Muscle layer of colon (tissue), 2 donors: ENCODE measurements around the gene IMMT.
"Not testable (repeated sequence)": the region's sequence is repeated elsewhere in the genome, so short reads cannot be mapped to it uniquely, and the experiment has no call there.

Source experiments
- H3K27ac ChIP-seq: one replicate; pipeline ENCODE4 v1.7.0; 2013; ENCODE audit warnings: low read depth, mild to moderate bottlenecking, low read length, moderate library complexity
- H3K27me3 ChIP-seq, 2 donors: one replicate each; pipeline ENCODE4 v1.7.0; 2013; ENCODE audit warnings: low read length in 2 of 2, mild to moderate bottlenecking in 2 of 2; ENCODE audit not compliant: insufficient read depth in 2 of 2, control insufficient read depth in 1 of 2
- H3K36me3 ChIP-seq: one replicate; pipeline ENCODE4 v1.7.0; 2013; ENCODE audit warnings: mild to moderate bottlenecking, low read length; ENCODE audit not compliant: insufficient read depth
- H3K4me1 ChIP-seq: one replicate; pipeline ENCODE4 v1.7.0; 2013; ENCODE audit warnings: mild to moderate bottlenecking, low read length; ENCODE audit not compliant: insufficient read depth
- H3K4me3 ChIP-seq, 2 donors: one replicate each; pipeline ENCODE4 v1.7.0; 2013; ENCODE audit warnings: low read length in 2 of 2, low read depth in 1 of 2, mild to moderate bottlenecking in 1 of 2, moderate library complexity in 1 of 2
- H3K9ac ChIP-seq: one replicate; pipeline ENCODE4 v1.7.0; 2013; ENCODE audit warnings: low read length
- H3K9me3 ChIP-seq: one replicate; pipeline ENCODE4 v1.7.0; 2013; ENCODE audit warnings: mild to moderate bottlenecking, low read length
- donor health status: abdominal sarcoma.
- donor health status: Adenocarcinoma of cecum.

The IMMT gene

DNA sequence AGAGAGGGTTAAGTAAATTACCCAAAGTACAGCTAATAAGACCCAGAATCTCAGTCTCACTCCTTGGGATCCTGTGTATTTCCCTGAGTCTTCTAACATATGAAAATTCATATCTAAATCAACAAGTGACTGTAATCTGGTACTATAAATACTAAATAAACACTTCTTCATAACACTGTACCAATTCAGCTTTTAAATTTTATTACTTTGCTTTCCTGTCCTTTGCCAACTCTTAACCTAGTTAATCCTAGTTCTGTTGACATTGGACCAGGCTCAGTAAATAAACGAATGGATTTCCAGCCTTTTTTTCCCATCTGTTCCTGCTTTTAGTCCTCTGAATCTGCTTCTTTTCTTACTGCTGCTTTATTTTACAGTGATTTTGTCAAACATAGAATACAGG lies 17.8 kb upstream of the IMMT start:
- H3K9ac ChIP-seq = no peak overlapping the region
- peaks cover 42% of the 10 kb centered on the region for H3K36me3 ChIP-seq
- H3K27ac ChIP-seq = no peak overlapping the region
- no peaks in the 10 kb centered on the region for H3K27me3 ChIP-seq
- no peaks in the 10 kb centered on the region for H3K4me1 ChIP-seq
- no peaks in the 10 kb centered on the region for H3K9me3 ChIP-seq
- H3K4me3 ChIP-seq = no peak overlapping the region

DNA sequence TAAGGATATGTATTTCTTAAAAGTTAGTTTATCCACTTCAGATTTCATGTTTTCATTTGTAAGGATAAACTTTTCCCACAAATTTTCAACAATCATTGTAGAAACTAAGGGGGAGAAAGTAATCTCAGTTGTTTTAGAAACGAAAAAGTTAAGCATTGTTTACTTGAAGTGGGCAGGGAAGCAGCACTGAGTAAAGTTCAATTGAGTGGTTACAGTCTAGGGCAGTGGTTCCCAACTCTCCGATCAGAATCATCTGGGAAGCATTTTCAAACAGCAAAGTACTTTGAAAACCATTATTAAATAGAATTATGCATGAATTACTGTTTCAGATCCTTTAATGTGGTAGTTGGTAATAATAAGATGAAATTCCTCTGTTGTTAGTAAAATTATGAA lies 16.5 kb upstream of the IMMT start:
- H3K9ac ChIP-seq = no peak overlapping the region
- H3K27me3 ChIP-seq = no peaks in the 10 kb centered on the region
- no peaks in the 10 kb centered on the region for H3K4me1 ChIP-seq
- no peaks in the 10 kb centered on the region for H3K9me3 ChIP-seq
- H3K27ac ChIP-seq = no peak overlapping the region
- no peak overlapping the region for H3K4me3 ChIP-seq
- peaks cover 55% of the 10 kb centered on the region for H3K36me3 ChIP-seq

DNA sequence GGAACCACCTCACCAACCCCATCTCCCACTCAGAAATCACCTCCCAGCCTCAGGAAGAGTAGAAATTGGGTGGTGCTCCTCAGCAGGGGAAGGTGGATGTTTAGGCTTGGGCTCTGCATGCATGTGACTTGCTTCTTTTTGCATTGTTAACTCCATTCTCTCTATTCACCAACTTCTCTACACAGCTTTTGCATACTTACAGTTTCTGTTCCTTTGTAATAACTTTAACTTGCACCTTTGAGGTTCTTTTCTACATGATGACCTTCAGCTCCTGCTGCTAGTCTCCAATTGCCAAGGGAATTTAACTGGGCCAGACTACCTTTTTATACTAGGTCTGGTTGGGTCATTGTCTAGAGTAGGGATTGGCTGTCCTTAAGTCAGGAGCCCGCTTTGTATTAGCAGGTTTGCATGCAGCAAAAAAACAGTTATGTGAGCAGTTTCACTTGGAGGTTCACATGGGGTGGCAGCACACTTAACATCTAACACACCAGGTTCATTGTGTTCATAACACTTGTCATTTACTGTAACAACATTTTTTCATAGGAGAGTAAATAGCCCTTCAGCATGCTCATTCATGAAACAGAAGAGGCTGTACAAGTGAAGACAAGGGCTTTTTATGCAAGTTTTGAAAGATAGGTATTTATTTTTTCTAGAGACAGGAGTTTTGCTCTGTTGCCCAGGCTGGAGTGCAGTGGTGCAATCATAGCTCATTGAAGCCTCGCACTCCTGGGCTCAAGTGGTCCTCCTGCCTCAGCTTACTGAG lies 16.0 kb upstream of the IMMT start:
- no peak overlapping the region for H3K27ac ChIP-seq
- H3K9me3 ChIP-seq = no peaks in the 10 kb centered on the region
- H3K4me1 ChIP-seq = no peaks in the 10 kb centered on the region
- H3K9ac ChIP-seq = no peak overlapping the region
- no peak overlapping the region for H3K4me3 ChIP-seq
- peaks cover 60% of the 10 kb centered on the region for H3K36me3 ChIP-seq
- no peaks in the 10 kb centered on the region for H3K27me3 ChIP-seq

DNA sequence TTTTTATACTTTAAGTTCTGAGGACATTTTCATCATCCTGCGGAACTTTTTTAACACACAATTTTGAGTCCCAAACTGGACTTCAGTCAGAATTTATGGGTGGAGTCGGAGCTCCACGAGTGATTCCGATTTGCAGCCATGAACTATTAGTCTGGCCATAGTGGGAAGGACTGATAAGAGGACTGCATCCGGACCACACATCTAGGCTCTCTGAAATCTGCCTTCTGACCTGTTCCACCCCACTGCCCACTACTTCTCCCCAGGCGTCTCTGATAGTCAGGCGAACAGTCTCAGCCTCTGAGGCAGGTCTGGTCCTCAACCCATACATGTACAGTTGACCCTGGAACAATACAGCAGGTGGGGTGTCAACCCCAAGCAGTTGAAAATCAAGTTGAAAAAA lies 9.2 kb upstream of the IMMT start:
- Histone ChIP-seq H3K9ac (no peak overlapping the region), H3K9me3 (no peaks in the 10 kb centered on the region), H3K4me1 (peaks cover 14% of the 10 kb centered on the region), H3K27ac (no peak overlapping the region), H3K27me3 (no peaks in the 10 kb centered on the region), H3K4me3 (no peak overlapping the region), H3K36me3 (peaks cover 37% of the 10 kb centered on the region)

DNA sequence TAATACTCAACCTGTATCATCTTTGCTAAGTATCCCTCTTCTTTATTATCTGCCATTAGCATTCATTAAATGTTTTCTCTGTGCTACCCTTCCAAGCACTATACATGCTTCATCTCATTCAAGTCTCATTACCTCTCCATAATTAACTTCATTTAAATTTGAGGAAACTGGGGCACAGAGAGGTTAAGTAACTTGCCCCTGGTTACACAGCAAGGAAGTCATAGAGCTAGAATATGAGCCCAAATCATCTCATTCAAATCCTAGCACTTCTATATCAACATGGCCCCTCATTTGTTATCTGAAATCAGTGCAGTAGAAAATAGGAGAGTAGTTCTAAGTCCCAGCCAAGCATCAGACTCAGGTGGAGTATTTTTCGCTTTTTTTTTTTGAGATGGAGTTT lies 8.4 kb upstream of the IMMT start:
- Histone ChIP-seq H3K9ac (no peak overlapping the region), H3K4me3 (no peak overlapping the region), H3K4me1 (peaks cover 14% of the 10 kb centered on the region), H3K27ac (no peak overlapping the region), H3K36me3 (peaks cover 29% of the 10 kb centered on the region), H3K27me3 (no peaks in the 10 kb centered on the region), H3K9me3 (no peaks in the 10 kb centered on the region)

DNA sequence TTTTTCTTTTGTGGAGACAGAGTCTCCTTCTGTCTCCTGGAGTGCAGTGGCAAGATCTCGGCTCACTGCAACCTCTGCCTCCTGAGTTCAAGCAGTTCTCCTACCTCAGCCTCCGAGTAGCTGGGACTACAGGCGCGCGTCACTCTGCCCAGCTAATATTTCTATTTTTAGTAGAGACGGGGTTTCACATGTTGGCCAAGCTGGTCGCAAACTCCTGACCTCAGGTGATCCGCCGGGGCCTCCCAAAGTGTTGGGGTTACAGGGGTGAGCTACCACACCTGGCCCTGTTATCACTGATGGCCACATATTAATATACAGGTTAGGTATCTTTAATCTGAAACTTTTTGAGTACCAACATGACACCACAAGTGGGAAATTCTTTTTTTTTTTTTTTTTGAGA lies 7.4 kb upstream of the IMMT start:
- Histone ChIP-seq H3K36me3 (peaks cover 20% of the 10 kb centered on the region), H3K9ac (no peak overlapping the region), H3K9me3 (no peaks in the 10 kb centered on the region), H3K4me3 (no peak overlapping the region), H3K4me1 (peaks cover 14% of the 10 kb centered on the region), H3K27ac (no peak overlapping the region), H3K27me3 (no peaks in the 10 kb centered on the region)

DNA sequence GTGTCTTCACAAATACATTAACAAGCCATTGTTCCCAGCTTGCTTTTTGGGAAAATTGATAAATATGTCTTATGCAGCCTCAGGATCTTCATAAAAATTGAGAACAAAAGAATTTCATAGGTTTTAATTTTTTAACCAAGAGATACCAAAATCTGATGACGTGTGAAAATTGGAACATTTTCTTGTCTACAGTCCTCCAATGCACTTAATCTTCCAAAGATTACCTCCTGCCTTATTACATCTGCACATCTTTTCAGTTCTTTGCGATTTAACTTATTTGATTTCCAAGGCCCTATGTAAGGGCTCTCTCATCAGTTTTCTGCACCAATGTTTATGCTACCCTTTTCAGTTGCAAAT lies 7.1 kb upstream of the IMMT start:
- H3K4me3 ChIP-seq = no peak overlapping the region
- H3K36me3 ChIP-seq = peaks cover 16% of the 10 kb centered on the region
- no peak overlapping the region for H3K9ac ChIP-seq
- H3K4me1 ChIP-seq = peaks cover 14% of the 10 kb centered on the region
- no peaks in the 10 kb centered on the region for H3K9me3 ChIP-seq
- H3K27me3 ChIP-seq = no peaks in the 10 kb centered on the region
- no peak overlapping the region for H3K27ac ChIP-seq

DNA sequence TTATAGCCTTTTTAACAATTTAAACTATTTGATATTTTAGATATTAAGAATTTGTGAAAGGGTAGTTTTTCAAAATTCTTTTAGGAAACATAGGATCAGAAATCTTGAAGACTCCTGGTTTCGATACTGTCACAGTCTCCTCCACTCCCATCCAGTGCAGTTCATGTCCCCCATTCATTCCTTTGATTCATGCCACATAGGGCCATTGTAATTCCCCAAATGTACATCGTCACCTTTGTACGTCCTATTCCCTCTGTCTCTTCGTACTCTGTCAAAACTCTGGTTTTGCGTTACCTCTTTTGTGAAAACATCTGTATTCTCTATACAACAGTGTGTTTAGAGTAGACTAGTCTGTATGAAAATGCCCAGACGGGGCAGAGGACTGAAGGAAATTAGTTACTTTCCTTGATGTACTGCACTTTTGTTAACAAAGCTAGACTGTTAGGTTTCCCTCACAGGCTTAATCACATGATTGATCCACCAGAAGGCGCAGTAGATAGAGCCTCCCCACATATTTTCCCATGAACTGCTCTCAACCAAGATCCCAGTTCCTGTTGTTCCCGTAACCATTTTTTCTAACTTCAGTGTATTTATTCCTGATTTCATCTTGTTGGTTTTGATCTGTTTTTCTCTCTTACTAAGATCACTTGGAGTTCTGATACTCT lies 6.5 kb upstream of the IMMT start:
- no peak overlapping the region for H3K27ac ChIP-seq
- no peaks in the 10 kb centered on the region for H3K27me3 ChIP-seq
- peaks cover 11% of the 10 kb centered on the region for H3K36me3 ChIP-seq
- H3K9me3 ChIP-seq = no peaks in the 10 kb centered on the region
- peaks cover 14% of the 10 kb centered on the region for H3K4me1 ChIP-seq
- H3K4me3 ChIP-seq = no peak overlapping the region
- H3K9ac ChIP-seq = no peak overlapping the region

DNA sequence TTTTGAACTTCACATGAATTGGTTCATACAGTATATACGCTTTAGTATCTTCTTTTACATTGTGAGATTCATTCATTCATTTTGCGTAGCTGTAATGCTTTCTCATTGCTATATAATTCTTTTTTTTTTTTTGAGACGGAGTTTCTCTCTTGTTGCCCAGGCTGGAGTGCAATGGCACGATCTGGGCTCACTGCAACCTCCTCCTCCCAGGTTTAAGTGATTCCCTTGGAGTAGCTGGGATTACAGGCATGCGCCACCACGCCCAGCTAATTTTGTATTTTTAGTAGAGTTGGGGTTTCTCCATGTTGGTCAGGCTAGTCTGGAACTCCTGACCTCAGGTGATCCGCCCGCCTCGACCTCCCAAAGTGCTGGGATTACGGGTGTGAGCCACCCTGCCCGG lies 5.3 kb upstream of the IMMT start:
- H3K27me3 ChIP-seq, H3K36me3 ChIP-seq, H3K27ac ChIP-seq, H3K4me3 ChIP-seq, H3K9ac ChIP-seq, H3K9me3 ChIP-seq: not testable (repeated sequence)
- H3K4me1 ChIP-seq = peaks cover 18% of the 10 kb centered on the region

DNA sequence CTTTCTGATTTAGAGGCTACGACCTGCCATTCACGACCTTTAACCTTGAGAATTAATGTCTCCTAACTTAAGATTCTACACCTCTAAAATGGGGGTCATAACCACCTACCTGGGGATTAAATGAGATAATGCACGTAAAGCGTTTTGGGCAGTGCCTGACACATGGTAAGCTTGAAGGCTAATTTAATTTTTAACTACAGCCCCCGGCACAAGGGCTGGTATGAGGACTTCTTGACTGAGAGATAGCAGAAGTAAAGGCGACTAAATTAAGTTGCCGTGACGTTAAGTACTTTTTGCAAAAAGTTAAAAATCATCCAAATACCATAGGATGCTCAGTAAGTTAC lies 4.5 kb upstream of the IMMT start:
- Histone ChIP-seq H3K9me3 (no peaks in the 10 kb centered on the region), H3K9ac (peak overlapping the region; percentile 63), H3K27ac (peak overlapping the region; percentile 90), H3K36me3 (no peaks in the 10 kb centered on the region), H3K4me3 (peak overlapping the region; percentile 64 to 70), H3K4me1 (peaks cover 18% of the 10 kb centered on the region), H3K27me3 (no peaks in the 10 kb centered on the region)

DNA sequence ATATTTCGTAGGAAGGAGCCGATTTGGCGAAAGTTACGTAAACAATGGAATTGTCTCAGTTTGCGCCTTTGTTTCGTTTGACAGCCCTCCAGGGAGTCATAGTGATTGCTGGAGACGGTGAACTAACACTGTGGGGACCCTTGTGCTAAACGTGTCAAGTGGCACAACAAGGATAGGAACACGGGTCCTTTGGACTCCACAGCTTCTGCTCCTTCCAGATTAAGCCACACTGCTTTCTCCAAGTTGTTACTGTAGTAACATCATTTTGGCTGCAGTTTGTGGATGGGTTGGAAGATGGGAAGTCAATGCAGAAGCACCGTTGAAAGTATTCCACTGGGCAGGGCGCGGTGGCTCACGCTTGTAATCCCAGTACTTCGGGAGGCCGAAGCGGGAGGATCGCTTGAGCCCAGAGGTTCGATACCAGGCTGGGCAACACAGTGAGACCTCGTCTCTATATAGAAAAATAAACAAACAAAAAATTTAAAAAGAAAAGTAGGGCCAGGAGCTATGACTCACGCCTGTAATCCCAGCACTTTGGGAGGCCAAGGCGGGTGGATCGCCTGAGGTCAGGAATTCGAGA lies 636 bp upstream of the IMMT start:
- H3K27ac ChIP-seq = peak overlapping the region; percentile 93
- peaks cover 4% of the 10 kb centered on the region for H3K36me3 ChIP-seq
- H3K9me3 ChIP-seq = no peaks in the 10 kb centered on the region
- peak overlapping the region; percentile 41 for H3K9ac ChIP-seq
- peaks cover 36% of the 10 kb centered on the region for H3K4me1 ChIP-seq
- no peaks in the 10 kb centered on the region for H3K27me3 ChIP-seq
- peak overlapping the region; percentile 75 to 87 for H3K4me3 ChIP-seq

DNA sequence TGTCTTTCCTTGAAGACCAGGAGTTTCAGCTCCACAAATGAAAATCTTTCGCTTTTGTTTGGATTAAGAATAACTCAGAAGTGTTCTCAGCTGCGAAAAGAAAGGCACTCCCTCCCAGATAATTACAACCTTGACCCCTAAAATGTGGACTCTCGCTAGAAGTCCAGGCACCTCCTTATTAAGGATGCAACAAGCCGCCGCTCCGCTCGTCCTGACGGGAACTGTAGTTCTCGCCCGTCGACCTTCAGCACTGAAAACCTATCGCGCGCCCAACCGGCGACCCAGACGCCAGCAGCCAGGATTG lies 559 bp downstream of the IMMT start:
- Histone ChIP-seq H3K4me3 (peak overlapping the region; percentile 75 to 87), H3K27ac (peak overlapping the region; percentile 83), H3K4me1 (peaks cover 25% of the 10 kb centered on the region), H3K9me3 (no peaks in the 10 kb centered on the region), H3K9ac (peak overlapping the region; percentile 31), H3K27me3 (no peaks in the 10 kb centered on the region), H3K36me3 (peaks cover 4% of the 10 kb centered on the region)
